ENCODE measurements around the gene BMP7.

The BMP7 gene

DNA sequence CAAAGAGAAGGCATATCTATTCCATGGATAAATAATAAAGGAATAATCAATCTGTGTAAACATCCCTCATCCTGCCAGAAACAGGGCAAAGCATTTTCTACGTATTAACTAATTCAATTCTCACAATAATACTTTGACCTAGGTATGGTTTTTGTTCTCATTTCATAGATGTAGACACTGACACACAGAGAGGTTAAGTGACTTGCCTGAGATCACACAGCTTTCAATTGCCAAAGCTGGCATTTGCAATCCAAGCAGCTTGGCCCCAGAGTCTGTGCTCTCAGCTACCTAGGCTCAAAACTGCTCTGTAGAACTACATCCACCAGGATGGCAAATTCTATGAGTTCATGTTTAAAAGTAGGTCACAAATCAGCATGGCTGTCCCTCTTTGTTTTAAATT, 124.9 kb downstream of the BMP7 start:
- DNase-seq (ENCODE audit: low spot score), result no peak
- Histone ChIP-seq H3K27ac (no peak overlapping the region), H3K4me3 (no peak overlapping the region)
- TF ChIP-seq, protein P1, sequence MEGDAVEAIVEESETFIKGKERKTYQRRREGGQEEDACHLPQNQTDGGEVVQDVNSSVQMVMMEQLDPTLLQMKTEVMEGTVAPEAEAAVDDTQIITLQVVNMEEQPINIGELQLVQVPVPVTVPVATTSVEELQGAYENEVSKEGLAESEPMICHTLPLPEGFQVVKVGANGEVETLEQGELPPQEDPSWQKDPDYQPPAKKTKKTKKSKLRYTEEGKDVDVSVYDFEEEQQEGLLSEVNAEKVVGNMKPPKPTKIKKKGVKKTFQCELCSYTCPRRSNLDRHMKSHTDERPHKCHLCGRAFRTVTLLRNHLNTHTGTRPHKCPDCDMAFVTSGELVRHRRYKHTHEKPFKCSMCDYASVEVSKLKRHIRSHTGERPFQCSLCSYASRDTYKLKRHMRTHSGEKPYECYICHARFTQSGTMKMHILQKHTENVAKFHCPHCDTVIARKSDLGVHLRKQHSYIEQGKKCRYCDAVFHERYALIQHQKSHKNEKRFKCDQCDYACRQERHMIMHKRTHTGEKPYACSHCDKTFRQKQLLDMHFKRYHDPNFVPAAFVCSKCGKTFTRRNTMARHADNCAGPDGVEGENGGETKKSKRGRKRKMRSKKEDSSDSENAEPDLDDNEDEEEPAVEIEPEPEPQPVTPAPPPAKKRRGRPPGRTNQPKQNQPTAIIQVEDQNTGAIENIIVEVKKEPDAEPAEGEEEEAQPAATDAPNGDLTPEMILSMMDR (IDR thresholded peaks at IDR 0.05), result no peak

DNA sequence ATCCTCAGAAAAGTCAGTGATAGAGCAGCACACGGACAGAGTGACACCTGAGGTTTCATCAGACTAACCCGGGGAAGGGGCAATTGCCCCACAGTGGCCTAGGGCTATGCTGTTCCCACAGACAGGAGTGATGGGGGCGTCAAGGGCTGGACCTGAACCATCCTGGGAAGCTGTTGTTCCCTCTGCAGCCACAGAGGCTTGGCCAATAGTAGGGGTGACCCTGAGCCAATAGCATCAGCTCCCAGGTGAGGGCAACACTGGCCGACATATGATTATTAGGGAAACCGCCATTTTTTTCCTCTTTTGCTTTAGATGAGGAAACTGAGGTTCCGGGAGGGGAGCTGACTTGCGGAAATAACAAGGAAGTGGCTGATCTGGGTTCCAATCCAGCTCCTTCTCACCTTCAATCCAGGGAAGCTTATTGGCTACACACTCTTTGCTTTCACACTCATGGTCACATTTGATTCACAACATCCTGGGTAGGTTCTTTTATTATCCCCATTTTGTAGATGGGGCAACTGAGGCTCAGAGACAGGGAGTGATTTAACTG, 126.0 kb downstream of the BMP7 start:
- DNase-seq (ENCODE audit: low spot score), result no peak
- H3K4me3 ChIP-seq, result no peak overlapping the region
- H3K27ac ChIP-seq, result no peak overlapping the region
- TF ChIP-seq, protein P1 (IDR thresholded peaks at IDR 0.05), result no peak

DNA sequence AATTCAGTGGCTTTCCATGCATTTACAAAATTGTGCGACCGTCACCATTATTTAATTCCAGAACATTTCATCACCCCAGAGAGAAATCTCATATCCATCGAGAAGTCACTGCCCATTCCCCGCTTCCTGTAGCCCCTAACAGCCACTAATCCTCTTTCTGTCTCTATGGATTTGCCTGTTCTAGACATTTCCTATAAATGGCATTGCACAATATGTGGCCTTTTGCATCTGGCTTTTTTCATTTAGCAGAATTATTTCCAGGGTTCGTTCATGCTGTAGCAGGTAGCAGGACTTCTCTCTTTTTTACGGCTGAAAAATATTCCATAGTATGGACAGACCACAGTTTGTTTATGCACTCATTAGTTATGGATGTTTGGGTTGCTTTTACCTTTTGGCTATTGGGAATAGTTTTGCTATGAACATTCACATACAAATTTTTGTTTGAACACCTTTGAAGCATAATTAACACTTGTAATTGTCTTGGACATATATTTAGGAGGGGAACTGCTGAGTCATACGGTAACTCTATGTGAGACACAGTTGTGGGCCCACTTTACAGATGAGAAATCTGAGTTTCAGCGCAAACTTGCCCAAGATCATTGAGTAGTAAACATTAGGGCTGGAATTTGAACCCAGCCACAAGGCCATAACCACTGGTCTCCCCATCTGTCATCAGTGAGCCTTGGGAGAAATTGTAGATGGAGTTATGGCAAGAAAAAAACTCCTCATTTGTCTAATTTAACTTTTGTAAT, 126.9 kb downstream of the BMP7 start:
- H3K4me3 ChIP-seq, result no peak overlapping the region
- no peak for DNase-seq (ENCODE audit: low spot score)
- TF ChIP-seq, protein P1 (IDR thresholded peaks at IDR 0.05), result no peak
- H3K27ac ChIP-seq, result no peak overlapping the region

DNA sequence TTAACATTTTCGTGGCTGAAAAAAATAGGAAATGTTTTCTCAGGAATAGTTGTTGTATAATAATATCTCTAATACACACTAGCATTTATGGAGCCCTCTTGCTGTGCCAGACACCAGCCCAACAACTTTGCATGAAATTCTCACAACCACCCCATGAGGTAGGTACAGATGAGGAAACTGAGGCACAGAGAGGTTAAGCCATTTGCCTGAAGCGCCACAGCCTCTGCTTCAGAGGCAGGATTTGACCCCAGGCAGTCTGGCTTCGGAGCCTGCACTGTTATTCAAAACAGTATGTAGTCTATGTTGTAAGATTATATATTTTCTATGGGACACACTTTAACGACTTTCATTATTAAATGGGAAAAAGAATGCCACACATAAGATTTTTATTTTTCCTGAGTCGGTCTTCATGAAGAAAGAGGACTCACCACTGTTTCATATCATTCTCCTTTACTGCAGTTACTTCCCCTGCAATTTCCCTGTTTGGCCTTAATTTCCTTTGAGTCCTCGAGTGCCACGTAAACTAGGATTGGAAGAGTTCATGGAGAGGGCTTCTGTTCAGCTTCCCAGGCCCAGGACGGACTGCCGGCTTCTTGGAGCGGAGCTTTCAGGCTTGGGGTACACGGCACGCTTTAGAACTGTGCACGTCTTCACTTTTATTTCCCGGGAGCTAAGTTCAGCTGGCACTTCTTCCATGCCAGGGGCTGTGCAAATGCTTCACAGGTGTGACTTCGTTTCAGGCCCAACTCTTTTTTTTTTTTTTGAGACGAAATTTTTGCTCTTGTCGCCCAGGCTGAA, 128.0 kb downstream of the BMP7 start:
- DNase-seq (ENCODE audit: low spot score), result no peak
- TF ChIP-seq, protein P1 (IDR thresholded peaks at IDR 0.05), result no peak
- Histone ChIP-seq H3K4me3 (no peak overlapping the region), H3K27ac (no peak overlapping the region)

DNA sequence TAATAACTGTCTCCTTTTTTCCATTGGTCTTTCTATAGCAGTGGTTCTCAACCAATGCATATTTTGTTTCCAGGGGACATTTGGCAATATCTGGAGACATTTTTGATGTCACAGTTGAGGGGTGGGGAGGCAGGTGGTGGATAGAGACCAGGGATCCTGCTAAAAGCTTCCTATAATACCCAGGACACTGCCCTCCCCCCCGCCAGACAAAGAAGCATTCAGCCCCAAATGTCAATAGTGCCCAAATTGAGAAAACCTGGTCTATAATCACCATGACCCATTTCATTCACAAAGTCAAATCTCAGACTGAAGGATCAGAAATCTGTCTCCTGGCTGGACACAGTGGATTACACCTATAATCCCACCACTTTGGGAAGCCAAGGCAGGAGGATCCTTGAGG, 128.8 kb downstream of the BMP7 start:
- DNase-seq (ENCODE audit: low spot score), result no peak
- TF ChIP-seq, protein P1 (IDR thresholded peaks at IDR 0.05), result no peak
- Histone ChIP-seq H3K27ac (no peak overlapping the region), H3K4me3 (no peak overlapping the region)

DNA sequence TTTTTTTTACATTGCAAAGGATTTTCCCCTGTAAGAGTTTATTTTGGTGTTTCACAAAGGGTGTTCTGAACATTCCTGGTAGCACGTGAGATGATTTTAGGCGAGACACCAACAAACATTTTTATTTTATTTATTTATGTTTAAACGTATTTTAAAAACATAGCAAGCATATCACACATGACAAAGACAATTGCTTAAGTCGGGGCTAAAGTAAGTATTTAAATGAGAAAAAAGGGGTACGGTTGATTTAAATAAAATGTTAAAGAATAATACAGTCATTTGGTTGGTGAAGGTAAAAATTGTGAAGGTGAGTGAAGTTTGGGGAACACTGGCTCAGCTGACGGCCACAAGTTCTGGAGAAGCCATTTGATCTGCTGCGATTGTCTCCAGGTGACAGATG, 129.7 kb downstream of the BMP7 start:
- TF ChIP-seq, protein P1 (IDR thresholded peaks at IDR 0.05), result no peak
- Histone ChIP-seq H3K4me3 (no peak overlapping the region), H3K27ac (no peak overlapping the region)
- DNase-seq (ENCODE audit: low spot score), result no peak
